Naive thymus-derived CD8-positive, alpha-beta T cell (primary cell): ENCODE measurements around the gene MPST. TPM values are rescaled to one million over a fixed set of nuclear protein-coding genes. Genes with fewer than 3 reads are reported as not detected.

ENCODE experiments used
- ATAC-seq, 2 donors: fragments of 150-1000 bp; cut with Tn5 transposase in 1 of 2; sonication (Bioruptor Pico), chemical (Tn5 transposase) in 1 of 2; 1 replicate in 1 of 2; 2 replicates in 1 of 2; pipeline ENCODE4 v1.10.0; 2021; ENCODE audit warnings: mild to moderate bottlenecking in 2 of 2, moderate library complexity in 2 of 2
- POLR2A ChIA-PET: fragments of 350-600 bp; sonication (Branson Sonifier 250); formaldehyde crosslinking; loops from one replicate; lab custom pipeline; 2021; ENCODE audit warnings: antibody characterized with exemption; lab: Charles Lee
- DNase-seq, 10 donors: peaks; one replicate each; pipeline versions ENCODE4 v3.0.0 to v3.0.0-alpha.2; 2020 to 2022
- H3K27ac Mint-ChIP-seq, 10 donors: one replicate each; pipeline ENCODE4 v1.8.0; 2020 to 2022; ENCODE audit warnings: mild to moderate bottlenecking in 10 of 10, mixed read lengths in 10 of 10, moderate library complexity in 4 of 10, inconsistent platforms in 1 of 10
- H3K27me3 Mint-ChIP-seq, 5 donors: one replicate each; pipeline ENCODE4 v1.8.0; 2021 to 2022; ENCODE audit warnings: mixed read lengths in 5 of 5
- H3K36me3 Mint-ChIP-seq, 3 donors: one replicate each; pipeline ENCODE4 v1.8.0; 2020 to 2022; ENCODE audit warnings: mixed read lengths in 3 of 3, mild to moderate bottlenecking in 2 of 3, inconsistent platforms in 1 of 3
- H3K4me1 Mint-ChIP-seq, 4 donors: one replicate each; pipeline ENCODE4 v1.8.0; 2021 to 2022; ENCODE audit warnings: mixed read lengths in 4 of 4
- H3K4me3 Mint-ChIP-seq, 10 donors: one replicate each; pipeline ENCODE4 v1.8.0; 2020 to 2022; ENCODE audit warnings: mild to moderate bottlenecking in 10 of 10, mixed read lengths in 10 of 10, moderate library complexity in 6 of 10, inconsistent platforms in 1 of 10
- H3K9me3 Mint-ChIP-seq, 9 donors: one replicate each; pipeline ENCODE4 v1.8.0; 2020 to 2022; ENCODE audit warnings: mixed read lengths in 9 of 9, mild to moderate bottlenecking in 3 of 9, inconsistent platforms in 1 of 9, moderate library complexity in 1 of 9
- polyA plus RNA-seq, 3 donors: library from polyadenylated mRNA; unstranded; fragments of 300-500 nt; fragmentation: Illumina TruSeq; gene quantifications; one replicate each; pipeline ENCODE4 v1.2.3, GENCODE V29; 2021
- total RNA-seq, 8 experiments: library from RNA in 2 of 8; stranded (reverse) in 2 of 8; gene quantifications; one replicate each; pipeline ENCODE4 v1.2.3 and lab custom pipeline; 2021 to 2026

MPST gene
- total and polyA plus RNA-seq, 5 experiments from 2014 or later = 0.34 to 9.7 (median 1.5) TPM

GRCh38 chr22:37017356-37017755 lies 2.2 kb upstream of the MPST start:
- DNase-seq (no peak), ATAC-seq (no peak)
- H3K27me3 Mint-ChIP-seq = peaks cover 0 to 29% (median 12%) of the 10 kb centered on the region in 5 donors
- peak overlapping the region in 1 of 10 donors; percentile 62 for H3K27ac Mint-ChIP-seq
- POLR2A ChIA-PET = no interaction called here
- peaks cover 0 to 21% (median 7%) of the 10 kb centered on the region in 4 donors for H3K4me1 Mint-ChIP-seq
- no peaks in the 10 kb centered on the region for H3K9me3 Mint-ChIP-seq
- no peaks in the 10 kb centered on the region for H3K36me3 Mint-ChIP-seq
- peak overlapping the region in 2 of 10 donors; percentile 45 to 74 for H3K4me3 Mint-ChIP-seq

DNA sequence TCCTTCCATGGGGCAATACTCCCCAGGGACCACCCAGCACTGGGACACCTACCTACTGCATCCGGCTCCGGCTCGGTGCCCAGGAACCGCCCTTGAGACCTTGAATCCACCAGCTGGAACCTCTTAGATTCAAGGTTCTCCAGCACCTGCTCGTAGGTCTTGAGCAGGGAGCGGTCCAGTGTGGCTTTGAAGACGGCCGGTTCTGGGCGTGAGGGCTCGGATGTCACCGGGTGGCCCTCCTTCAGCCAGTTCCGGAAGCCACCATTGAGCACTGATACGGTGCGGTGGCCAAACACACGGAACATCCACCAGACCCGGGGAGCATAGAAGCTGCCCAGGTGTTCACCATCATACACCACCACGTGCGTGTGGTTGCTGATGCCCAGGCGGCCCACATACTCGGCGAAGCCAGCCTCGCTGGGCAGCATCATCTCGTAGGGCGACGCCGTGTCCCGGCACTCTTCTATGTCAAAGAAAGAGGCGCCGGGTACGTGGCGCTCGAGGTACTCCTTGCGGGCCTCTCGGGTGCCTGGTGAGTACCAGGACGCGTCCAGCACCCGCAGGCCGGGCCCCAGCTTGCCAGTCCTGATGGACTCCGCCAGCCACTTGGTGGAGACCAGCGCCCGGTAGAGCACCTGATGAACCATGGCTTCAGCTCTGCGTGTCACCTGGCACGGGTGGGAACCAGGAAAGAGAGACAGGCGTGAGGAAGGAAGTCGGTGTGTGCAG lies 1.3 kb upstream of the MPST start:
- POLR2A ChIA-PET = no interaction called here
- DNase-seq = peak in 1 of 10 donors; percentile 37
- H3K4me3 Mint-ChIP-seq = peak overlapping the region; percentile 50 to 81 (median 68)
- H3K9me3 Mint-ChIP-seq = no peaks in the 10 kb centered on the region
- no peak for ATAC-seq
- peaks cover 0 to 21% (median 7%) of the 10 kb centered on the region in 4 donors for H3K4me1 Mint-ChIP-seq
- H3K36me3 Mint-ChIP-seq = no peaks in the 10 kb centered on the region
- no peak overlapping the region for H3K27ac Mint-ChIP-seq
- peaks cover 0 to 30% (median 12%) of the 10 kb centered on the region in 5 donors for H3K27me3 Mint-ChIP-seq

DNA sequence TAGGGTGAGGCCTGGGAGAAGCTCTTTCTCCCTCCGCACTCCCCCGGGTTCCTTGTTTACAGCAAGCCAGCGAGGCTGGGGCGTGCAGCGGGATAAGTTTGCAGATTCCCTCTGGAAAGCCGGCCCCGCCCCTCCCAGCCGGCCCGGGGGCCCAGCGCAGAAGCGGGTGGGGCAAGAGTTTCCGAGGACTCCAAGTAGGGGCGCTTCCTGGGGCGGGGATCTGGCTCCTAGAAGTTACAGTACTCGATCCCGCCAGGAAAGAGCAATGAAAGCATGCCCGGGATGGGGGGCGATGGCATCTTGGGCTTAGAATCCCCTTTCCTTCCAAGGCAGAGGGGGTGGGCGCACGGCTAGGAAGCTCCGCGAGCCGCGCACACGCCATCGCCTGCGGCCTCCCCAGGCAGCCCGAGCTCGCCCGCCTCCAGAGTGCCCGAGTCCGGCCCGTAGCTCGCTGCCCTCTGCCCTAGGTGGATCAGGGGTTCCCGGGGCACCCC lies 680 bp upstream of the MPST start:
- Mint-ChIP-seq H3K9me3 (no peaks in the 10 kb centered on the region), H3K27me3 (peaks cover 0 to 30% (median 12%) of the 10 kb centered on the region in 5 donors), H3K27ac (no peak overlapping the region), H3K4me3 (peak overlapping the region; percentile 50 to 81 (median 68)), H3K36me3 (no peaks in the 10 kb centered on the region), H3K4me1 (peaks cover 0 to 21% (median 7%) of the 10 kb centered on the region in 4 donors)
- POLR2A ChIA-PET = no interaction called here
- ATAC-seq (peak; percentile 21 to 30), DNase-seq (peak in 2 of 10 donors; percentile 11 to 34)

DNA sequence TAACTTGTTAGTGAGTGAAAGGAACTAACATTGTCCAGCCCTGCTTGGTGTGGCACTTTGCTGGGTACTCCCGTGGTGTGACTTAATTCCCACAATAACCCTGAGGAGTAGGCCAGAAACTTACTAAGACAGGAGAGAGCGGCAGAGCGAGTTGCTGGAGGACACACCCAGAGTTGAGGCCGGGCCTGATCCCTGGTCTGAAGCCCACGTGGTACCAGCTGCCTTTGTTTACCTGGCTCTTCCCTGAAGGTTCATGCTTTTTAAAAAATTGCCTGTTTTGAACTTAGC lies 594 bp downstream of the MPST start:
- ATAC-seq (no peak), DNase-seq (peak in 1 of 10 donors; percentile 30)
- POLR2A ChIA-PET = no interaction called here
- Mint-ChIP-seq H3K27ac (peak overlapping the region in 1 of 10 donors; percentile 61), H3K4me1 (peaks cover 0 to 21% (median 7%) of the 10 kb centered on the region in 4 donors), H3K36me3 (no peaks in the 10 kb centered on the region), H3K9me3 (no peaks in the 10 kb centered on the region), H3K4me3 (peak overlapping the region; percentile 72 to 87 (median 82)), H3K27me3 (peaks cover 0 to 30% (median 12%) of the 10 kb centered on the region in 5 donors)

- Mint-ChIP-seq H3K4me3 (peak overlapping the region in 2 of 10 donors; percentile 38 to 39), H3K27me3 (peaks cover 0 to 30% (median 12%) of the 10 kb centered on the region in 5 donors), H3K9me3 (no peaks in the 10 kb centered on the region), H3K4me1 (peaks cover 0 to 21% (median 7%) of the 10 kb centered on the region in 4 donors), H3K27ac (no peak overlapping the region), H3K36me3 (no peaks in the 10 kb centered on the region)
- ATAC-seq = no peak
- POLR2A ChIA-PET = no interaction called here
- peak in 1 of 10 donors; percentile 46 for DNase-seq
These were observed 1.5 kb downstream of the MPST start for GRCh38 chr22:37021041-37021440.

DNA sequence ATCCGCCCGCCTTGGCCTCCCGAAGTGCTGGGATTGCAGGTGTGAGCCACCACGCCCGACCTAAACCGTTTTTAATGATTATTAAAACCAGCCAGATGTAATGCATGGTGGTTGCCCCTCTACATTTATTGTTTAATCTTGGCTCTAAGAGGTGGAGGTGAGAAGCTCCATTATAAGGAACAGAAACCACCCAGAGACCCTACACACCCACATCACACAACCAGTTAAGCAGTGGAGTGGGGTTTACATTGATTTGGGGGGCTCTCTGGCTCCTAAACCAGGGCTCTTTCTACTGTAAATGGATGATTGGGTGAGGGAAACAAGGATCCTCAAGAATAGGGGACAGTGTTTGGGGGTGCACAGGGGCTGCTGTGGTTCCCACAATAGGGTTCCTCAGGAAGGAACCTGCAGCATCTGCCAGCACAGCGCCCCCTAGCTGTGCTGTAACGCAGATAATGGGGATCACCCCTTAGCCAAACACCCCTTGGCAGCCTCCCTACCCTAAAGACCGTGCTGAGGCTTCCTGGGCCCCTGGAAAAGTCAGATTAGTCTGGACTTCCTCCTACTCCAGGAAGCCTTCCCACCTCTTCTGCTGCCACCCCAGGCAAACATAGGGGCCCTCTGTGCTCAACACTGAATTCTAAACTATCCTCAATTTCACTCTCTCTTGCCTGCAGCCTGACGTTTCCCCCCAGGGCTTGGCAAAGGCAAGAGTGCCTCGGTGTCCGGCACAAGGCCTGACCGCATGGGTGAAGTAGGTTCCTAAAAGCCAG lies 2.4 kb downstream of the MPST start:
- POLR2A ChIA-PET = no interaction called here
- peak overlapping the region in 6 of 10 donors; percentile 22 to 70 (median 56) for H3K4me3 Mint-ChIP-seq
- peak; percentile 52 to 60 for ATAC-seq
- H3K27ac Mint-ChIP-seq = peak overlapping the region in 1 of 10 donors; percentile 38
- DNase-seq = peak; percentile 16 to 61 (median 42)
- peaks cover 0 to 21% (median 7%) of the 10 kb centered on the region in 4 donors for H3K4me1 Mint-ChIP-seq
- no peaks in the 10 kb centered on the region for H3K36me3 Mint-ChIP-seq
- peaks cover 0 to 30% (median 12%) of the 10 kb centered on the region in 5 donors for H3K27me3 Mint-ChIP-seq
- no peaks in the 10 kb centered on the region for H3K9me3 Mint-ChIP-seq

GRCh38 chr22:37022483-37023337 lies 3.2 kb downstream of the MPST start:
- peaks cover 0 to 26% (median 10%) of the 10 kb centered on the region in 5 donors for H3K27me3 Mint-ChIP-seq
- H3K4me1 Mint-ChIP-seq = peaks cover 0 to 21% (median 7%) of the 10 kb centered on the region in 4 donors
- peak in 1 of 10 donors; percentile 43 for DNase-seq
- no peak overlapping the region for H3K4me3 Mint-ChIP-seq
- POLR2A ChIA-PET = no interaction called here
- ATAC-seq = no peak
- no peaks in the 10 kb centered on the region for H3K36me3 Mint-ChIP-seq
- no peaks in the 10 kb centered on the region for H3K9me3 Mint-ChIP-seq
- peak overlapping the region in 1 of 10 donors; percentile 38 for H3K27ac Mint-ChIP-seq

DNA sequence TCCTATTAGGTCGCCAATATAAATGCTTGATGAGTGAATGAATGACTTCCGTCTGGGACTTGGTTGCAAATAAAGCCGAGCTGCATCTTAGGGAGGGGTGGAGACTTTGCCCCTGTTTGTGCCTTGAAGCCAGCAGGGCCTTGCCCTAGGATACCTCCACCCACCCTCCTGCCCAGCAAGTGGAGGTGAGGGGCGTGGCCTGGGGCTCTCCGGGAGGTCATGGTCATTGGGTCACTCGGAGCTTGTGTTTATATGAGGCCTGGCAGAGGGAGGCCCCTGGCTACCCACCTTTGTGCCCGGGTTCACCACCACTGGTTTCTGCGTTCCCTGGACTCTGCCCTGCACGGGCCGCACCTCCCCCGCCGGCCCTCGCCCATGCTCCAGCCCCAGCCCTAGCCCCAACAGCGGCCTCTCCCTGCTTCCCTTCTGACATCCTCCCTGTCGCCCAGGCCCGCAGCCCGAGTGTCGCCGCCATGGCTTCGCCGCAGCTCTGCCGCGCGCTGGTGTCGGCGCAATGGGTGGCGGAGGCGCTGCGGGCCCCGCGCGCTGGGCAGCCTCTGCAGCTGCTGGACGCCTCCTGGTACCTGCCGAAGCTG lies 4.3 kb downstream of the MPST start:
- Mint-ChIP-seq H3K4me3 (no peak overlapping the region), H3K27ac (no peak overlapping the region), H3K36me3 (no peaks in the 10 kb centered on the region), H3K27me3 (peaks cover 0 to 19% (median 10%) of the 10 kb centered on the region in 5 donors), H3K4me1 (peaks cover 0 to 18% (median 5%) of the 10 kb centered on the region in 4 donors), H3K9me3 (no peaks in the 10 kb centered on the region)
- DNase-seq = peak in 1 of 10 donors; percentile 58
- POLR2A ChIA-PET = no interaction called here
- no peak for ATAC-seq

DNA sequence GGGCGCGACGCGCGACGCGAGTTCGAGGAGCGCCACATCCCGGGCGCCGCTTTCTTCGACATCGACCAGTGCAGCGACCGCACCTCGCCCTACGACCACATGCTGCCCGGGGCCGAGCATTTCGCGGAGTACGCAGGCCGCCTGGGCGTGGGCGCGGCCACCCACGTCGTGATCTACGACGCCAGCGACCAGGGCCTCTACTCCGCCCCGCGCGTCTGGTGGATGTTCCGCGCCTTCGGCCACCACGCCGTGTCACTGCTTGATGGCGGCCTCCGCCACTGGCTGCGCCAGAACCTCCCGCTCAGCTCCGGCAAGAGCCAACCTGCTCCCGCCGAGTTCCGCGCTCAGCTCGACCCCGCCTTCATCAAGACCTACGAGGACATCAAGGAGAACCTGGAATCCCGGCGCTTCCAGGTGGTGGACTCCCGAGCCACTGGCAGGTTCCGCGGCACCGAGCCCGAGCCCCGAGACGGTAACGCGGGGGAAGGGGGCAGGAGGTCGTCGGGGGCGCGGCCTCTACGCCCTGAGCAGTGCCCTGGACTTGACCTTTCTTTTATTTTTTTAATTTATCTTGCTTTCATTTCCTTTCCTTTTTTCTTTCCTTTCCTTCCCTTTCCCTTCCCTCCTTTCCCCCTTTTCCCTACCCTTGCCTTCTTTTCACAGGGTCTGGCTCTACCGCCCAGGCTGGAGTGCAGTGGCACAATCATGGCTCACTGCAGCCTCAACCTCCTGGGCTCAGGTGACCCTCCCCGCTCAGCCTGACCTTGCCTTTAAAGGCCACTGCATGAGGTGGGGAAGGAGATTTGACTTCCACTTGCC lies 5.0 kb downstream of the MPST start:
- no peak overlapping the region for H3K27ac Mint-ChIP-seq
- no peaks in the 10 kb centered on the region for H3K9me3 Mint-ChIP-seq
- no peaks in the 10 kb centered on the region for H3K36me3 Mint-ChIP-seq
- POLR2A ChIA-PET = no interaction called here
- DNase-seq = no peak
- ATAC-seq = no peak
- H3K27me3 Mint-ChIP-seq = peaks cover 0 to 19% (median 10%) of the 10 kb centered on the region in 5 donors
- H3K4me1 Mint-ChIP-seq = peaks cover 0 to 18% (median 5%) of the 10 kb centered on the region in 4 donors
- H3K4me3 Mint-ChIP-seq = no peak overlapping the region

DNA sequence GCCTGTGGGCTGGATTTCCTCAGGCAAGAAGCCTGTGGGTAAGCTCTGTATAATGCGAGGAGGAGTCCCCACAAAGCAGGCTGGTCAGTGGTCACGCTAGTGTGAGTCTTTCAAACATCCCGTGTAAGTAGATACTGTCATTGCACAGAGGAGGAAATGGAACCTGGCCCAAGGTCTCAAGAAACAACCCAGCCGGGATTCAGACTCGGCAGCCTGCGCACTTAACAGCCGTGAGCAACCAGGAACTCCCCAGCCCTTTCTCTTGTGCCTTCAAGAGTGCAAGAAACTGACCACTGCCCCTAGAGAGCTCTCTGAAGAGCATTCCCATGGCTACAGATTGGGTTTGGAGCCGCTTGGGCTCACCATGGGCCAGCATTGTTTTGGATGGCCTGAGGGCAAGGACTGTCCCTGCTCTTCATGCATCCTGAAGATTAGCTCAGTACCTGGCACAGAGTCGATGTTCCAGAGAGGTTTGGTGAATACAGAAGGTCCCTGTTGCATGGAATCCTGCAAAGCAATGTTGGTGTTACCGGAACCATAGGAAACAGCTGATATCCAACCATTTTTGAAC lies 6.0 kb downstream of the MPST start:
- H3K4me1 Mint-ChIP-seq = peaks cover 0 to 10% (median 0%) of the 10 kb centered on the region in 4 donors
- no peak overlapping the region for H3K27ac Mint-ChIP-seq

GRCh38 chr22:37026325-37026724 lies 6.8 kb downstream of the MPST start:
- peaks cover 0 to 5% (median 0%) of the 10 kb centered on the region in 4 donors for H3K4me1 Mint-ChIP-seq
- H3K9me3 Mint-ChIP-seq = no peaks in the 10 kb centered on the region
- POLR2A ChIA-PET = no interaction called here
- no peak for DNase-seq
- H3K27me3 Mint-ChIP-seq = peaks cover 0 to 12% (median 7%) of the 10 kb centered on the region in 5 donors
- no peak overlapping the region for H3K4me3 Mint-ChIP-seq
- no peak for ATAC-seq
- no peaks in the 10 kb centered on the region for H3K36me3 Mint-ChIP-seq
- H3K27ac Mint-ChIP-seq = peak overlapping the region in 1 of 10 donors; percentile 62

More for the DNA sequence above, 6.0 kb downstream of the MPST start:
- ATAC-seq (no peak), DNase-seq (no peak)
- Mint-ChIP-seq H3K4me3 (no peak overlapping the region), H3K36me3 (no peaks in the 10 kb centered on the region), H3K27me3 (peaks cover 0 to 18% (median 7%) of the 10 kb centered on the region in 5 donors), H3K9me3 (no peaks in the 10 kb centered on the region)
- POLR2A ChIA-PET = no interaction called here
